ENCODE data around the gene SMIM43.
"Not testable (repeated sequence)": the region's sequence is repeated elsewhere in the genome, so short reads cannot be mapped to it uniquely, and the experiment has no call there.

The SMIM43 gene

GRCh38 chr4:121736735-121737351 lies 28.1 kb downstream of the SMIM43 start:
- peak; percentile 75 for DNase-seq (ENCODE audit: low read depth, low spot score)

- DNase-seq (ENCODE audit: low read depth, low spot score): no peak
Measured at GRCh38 chr4:121734571-121734970, 30.4 kb downstream of the SMIM43 start.

- DNase-seq (ENCODE audit: low read depth, low spot score): no peak
Measured at GRCh38 chr4:121733942-121734341, 31.0 kb downstream of the SMIM43 start.

GRCh38 chr4:121729753-121730152 lies 35.2 kb downstream of the SMIM43 start:
- not testable (repeated sequence) for DNase-seq (ENCODE audit: low read depth, low spot score)

GRCh38 chr4:121728798-121729226 lies 36.2 kb downstream of the SMIM43 start:
- peak; percentile 60 for DNase-seq (ENCODE audit: low read depth, low spot score)

GRCh38 chr4:121728066-121728465 lies 36.9 kb downstream of the SMIM43 start:
- peak; percentile 75 for DNase-seq (ENCODE audit: low read depth, low spot score)

- DNase-seq (ENCODE audit: low read depth, low spot score): peak; percentile 78
Measured at GRCh38 chr4:121726642-121727268, 38.2 kb downstream of the SMIM43 start.

- DNase-seq (ENCODE audit: low read depth, low spot score): no peak
Measured at GRCh38 chr4:121724671-121725070, 40.3 kb downstream of the SMIM43 start.

GRCh38 chr4:121721700-121722099 lies 43.3 kb downstream of the SMIM43 start:
- no peak for DNase-seq (ENCODE audit: low read depth, low spot score)

- DNase-seq (ENCODE audit: low read depth, low spot score): peak; percentile 36
Measured at GRCh38 chr4:121720109-121720508, 44.9 kb downstream of the SMIM43 start.

- DNase-seq (ENCODE audit: low read depth, low spot score): no peak
Measured at GRCh38 chr4:121717680-121718237, 47.2 kb downstream of the SMIM43 start.

GRCh38 chr4:121714548-121714947 lies 50.4 kb downstream of the SMIM43 start:
- DNase-seq (ENCODE audit: low read depth, low spot score): no peak

- no peak for DNase-seq (ENCODE audit: low read depth, low spot score)
Measured at GRCh38 chr4:121712783-121713182, 52.2 kb downstream of the SMIM43 start.

- no peak for DNase-seq (ENCODE audit: low read depth, low spot score)
Measured at GRCh38 chr4:121712001-121712651, 52.8 kb downstream of the SMIM43 start.

GRCh38 chr4:121711263-121712000 lies 53.5 kb downstream of the SMIM43 start:
- DNase-seq (ENCODE audit: low read depth, low spot score): peak; percentile 98

- no peak for DNase-seq (ENCODE audit: low read depth, low spot score)
Measured at GRCh38 chr4:121709766-121710405, 55.1 kb downstream of the SMIM43 start.
